Limb (tissue), 2 donors: ENCODE data around the gene TEX9.
"Not testable (repeated sequence)": the region's sequence is repeated elsewhere in the genome, so short reads cannot be mapped to it uniquely, and the experiment has no call there.

ENCODE experiments used
- DNase-seq, 2 donors: peaks; one replicate each; pipeline ENCODE4 v3.0.0-alpha.2; 2016; ENCODE audit errors: extremely low spot score in 2 of 2

TEX9 gene

DNA sequence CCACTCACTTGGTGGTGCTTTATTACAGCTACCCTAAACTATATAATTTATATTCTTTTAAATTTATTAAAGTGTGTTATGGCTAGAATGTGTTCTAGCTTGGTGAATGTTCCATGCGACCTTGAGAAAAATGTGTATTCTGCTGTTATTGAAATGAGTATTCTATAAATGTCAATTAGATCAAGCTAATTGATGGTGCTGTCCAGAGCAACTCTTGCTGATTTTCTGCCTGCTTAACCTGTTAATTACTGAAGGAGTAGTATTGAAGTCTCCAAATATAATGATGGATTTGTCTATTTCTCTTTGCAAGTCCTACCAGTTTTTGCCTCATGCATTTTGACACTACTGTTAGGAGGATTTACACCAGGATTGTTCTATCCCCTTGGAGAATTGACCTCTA is 3.2 kb upstream of the TEX9 start:
- no peak for DNase-seq

DNA sequence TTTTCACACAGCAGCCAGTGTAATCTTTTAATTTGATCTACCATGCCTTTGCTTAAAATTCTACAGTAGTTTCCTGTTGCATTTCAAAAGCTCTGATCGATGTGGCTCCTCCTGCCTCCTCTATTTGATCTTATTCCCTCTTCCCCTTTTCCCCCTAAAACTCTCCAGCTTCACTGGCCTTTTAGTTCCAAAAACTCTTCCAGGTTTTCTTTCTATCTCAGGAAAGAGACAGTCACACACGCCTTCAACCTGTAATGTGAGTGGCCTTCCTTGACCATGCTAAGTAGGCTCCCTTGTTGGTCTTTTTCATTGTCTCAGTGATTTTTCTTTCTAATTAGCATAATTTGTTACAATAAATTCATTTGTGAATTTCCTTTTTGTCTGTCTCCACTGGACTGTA is 985 bp downstream of the TEX9 start:
- DNase-seq = no peak

DNA sequence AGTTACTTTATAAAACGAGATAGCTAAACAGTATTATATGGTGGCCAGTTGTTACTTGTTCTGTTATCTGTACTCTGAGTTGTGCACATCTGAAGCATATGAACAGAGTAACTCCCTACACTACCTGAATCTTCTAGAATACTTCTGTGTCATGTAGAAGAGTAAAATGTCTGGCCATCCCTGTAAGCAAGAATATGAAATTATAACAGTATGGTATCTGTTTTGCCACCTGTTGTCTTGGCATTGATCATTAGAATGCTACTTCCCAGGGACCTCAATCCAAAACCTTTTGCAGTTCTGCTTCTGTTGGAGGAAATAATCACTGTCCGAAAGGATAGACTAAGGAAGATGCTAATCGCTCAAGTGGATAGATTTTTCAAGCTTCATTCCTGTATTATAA is 1.9 kb downstream of the TEX9 start:
- no peak for DNase-seq

DNA sequence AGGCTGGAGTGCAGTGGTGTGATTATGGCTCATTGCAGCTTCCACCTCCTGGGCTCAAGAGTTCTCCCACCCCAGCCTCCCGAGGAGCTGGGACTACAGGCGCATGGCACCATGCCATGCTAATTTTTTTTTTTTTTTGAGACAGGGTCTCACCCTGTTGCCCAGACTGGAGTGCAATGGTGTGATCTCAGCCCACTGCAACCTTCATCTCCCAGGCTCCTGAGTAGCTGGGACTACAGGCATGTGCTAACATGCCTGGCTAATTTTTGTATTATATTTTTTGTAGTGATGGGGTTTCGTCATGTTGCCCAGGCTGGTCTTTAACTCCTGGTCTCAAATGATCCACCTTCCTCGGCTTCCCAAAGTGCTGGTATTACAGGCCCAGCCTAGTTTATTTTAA is 4.0 kb downstream of the TEX9 start:
- no peak for DNase-seq

DNA sequence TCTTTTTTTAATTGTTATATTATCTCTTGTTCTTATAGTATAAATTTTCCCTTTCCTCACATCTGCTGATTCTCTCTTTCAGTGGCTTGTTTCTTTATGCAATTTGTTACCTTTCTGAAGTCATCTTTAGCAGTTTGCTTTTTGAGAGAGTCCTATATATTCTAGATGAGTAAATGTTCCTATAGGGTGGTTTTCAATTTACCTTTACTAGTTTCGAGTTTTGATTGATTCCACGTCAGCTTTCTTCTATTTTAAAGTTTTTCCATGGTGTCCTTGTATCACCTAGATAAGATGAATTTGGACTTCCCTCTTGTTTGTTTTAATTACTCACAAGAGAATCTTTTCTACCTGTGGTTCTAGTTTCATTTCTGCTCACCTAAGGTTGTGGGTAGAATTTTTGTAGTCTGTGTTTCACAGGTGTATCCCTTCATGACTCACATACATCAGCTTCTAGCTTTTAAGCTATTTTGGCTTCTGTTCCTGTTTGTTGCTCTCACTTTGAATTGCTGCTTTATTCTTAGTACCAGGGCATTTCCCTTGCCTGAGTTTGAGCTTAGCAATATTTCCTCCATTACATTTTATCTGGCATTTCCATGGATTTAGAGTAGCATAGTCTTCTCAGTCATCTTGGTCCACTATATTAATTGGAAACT is 6.4 kb downstream of the TEX9 start:
- no peak for DNase-seq

DNA sequence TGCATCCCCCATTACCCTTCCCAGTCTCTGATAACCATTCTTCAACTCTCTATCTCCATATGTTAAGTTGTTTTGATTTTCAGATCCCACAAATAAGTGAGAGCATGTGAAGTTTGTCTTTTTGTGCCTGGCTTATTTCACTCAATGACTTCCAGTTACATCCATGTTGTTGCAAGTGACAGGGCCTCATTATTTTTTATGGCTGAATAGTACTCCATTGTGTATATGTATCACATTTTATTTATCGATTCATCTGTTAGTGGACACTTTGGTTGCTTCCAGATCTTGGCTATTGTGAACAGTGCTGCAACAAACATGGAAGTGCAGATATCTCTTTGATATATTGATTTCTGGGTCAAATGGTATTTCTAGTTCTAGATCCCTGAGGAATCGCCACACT is 9.5 kb downstream of the TEX9 start:
- DNase-seq = not testable (repeated sequence)

DNA sequence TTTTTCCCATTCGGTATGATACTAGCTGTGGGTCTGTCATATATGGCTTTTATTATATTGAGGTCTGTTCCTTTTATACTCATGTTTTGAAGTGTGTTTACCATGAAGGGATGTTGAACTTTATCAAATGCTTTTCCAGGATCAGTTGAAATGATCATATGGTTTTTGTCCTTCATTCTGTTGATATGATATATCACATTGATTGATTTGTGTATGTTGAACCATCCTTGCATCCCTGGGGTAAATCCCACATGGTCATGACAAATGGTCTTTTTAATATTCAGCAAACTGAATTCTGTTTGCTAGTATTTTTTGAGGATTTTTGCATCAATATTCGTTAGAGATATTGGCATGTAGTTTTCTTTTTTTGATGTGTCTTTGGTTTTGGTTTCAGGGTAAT is 12.6 kb downstream of the TEX9 start:
- not testable (repeated sequence) for DNase-seq

DNA sequence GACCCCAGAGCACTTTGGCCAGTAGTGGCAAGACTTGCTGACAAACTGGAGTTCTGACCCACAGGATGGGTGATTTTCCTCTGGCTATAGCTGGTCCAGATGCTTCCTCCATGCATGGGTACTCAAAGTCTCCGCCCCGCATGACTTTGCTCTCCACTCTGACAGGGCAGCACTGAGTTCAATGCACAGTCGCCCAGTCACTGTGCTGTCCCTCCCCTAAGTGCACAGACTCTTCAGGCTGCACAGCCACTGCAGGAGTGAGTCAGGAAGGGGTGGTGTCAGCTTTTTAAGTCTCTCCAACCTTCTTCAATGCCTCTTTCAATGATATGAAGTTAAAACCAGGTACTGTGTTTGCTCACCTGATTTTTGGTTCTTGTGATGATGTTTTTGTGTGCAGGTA is 17.8 kb downstream of the TEX9 start:
- DNase-seq = no peak

DNA sequence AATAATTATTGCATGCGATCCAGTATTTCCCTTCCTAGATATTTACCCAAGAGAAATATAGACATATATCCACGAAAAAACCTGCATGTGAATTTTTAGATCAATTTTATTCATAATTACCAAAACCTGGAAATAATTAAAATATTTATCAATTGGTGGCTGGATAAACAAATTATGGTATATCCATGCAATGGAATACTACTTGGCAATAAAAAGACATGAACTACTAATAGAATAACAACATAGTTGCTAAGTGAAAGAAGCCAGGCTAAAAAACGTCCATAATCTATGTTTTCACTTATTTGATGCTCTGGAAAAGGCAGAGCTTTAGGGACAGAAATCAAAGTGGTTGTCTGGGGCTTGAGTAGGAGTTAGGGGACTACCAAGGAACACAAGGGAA is 20.7 kb downstream of the TEX9 start:
- DNase-seq = no peak

DNA sequence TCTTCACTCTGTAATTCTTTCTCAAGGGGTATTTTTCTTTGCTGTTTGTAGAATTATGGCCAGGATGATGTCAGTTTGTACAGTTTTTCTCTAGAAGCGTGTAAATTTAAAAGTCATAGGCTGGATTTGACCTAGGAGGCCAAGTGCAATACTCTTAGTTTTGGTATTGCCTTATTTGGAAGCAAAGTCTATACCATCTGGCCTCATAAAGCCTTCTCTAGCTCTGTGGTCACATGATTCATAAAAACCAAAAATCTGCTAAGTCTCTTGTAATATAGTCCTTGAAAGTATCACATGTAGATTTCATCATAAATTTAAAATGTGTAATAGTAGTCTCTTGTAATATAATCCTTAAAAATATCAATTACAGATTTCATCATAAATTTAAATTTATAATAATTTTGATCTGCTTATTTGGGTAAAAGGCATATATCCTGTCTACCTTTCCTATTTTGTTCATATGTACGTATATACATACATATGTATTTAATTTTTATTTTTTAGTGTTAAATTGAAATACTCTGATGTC is 25.6 kb downstream of the TEX9 start:
- DNase-seq = no peak

DNA sequence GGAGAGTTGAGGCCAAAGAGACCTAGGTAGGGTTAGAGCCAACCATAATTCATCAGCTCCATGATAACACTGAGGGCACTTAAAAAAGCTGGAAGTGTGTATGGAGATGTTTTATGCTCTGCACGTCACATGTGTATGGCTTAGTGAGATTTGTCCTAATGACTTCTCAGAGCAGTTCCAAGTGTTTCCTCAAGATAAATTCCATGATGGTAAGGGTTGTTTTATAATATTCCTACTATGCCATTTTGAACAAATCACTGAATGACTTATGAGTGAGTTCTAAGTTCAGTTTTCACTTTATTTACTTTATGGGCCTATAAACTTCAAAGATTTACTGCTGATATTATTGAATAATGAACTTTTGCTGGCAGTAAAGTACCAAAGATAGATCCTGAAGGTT is 28.1 kb downstream of the TEX9 start:
- DNase-seq = no peak

DNA sequence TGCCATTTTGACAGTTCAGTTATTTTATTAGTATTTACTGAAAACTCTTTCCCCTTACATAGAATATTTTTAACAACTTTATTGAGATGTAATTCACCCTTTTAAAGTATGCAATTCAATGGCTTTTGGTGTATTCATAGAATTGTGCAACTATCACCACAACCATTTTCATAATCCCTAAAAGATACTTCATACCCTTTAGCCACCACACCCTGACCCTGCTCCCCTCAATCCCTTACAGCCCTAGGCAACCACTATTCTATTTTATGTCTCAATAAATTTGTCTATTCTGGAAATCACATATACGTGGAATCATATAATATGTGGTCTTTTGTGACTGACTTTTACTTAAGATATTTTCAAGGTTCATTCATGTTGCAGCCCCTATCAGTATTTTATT is 29.7 kb downstream of the TEX9 start:
- no peak for DNase-seq

DNA sequence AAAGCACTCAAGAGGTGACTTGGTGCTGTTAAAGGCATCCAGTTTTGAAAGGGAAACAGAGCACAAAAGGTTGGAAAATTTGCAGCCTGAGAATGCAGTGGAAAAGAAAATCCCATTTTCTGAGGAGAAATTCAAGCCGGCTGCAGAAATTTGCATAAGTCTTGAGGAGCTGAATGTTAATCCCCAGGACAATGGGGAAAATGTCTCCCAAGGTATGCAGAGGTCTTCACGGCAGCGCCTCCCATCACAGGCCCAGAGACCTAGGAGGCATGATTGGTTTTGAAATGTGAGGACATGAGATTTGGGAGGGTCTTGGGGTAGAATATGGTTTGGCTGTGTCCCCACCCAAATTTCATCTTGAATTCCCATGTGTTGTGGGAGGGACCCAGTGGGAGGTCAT is 32.1 kb downstream of the TEX9 start:
- DNase-seq = not testable (repeated sequence)

DNA sequence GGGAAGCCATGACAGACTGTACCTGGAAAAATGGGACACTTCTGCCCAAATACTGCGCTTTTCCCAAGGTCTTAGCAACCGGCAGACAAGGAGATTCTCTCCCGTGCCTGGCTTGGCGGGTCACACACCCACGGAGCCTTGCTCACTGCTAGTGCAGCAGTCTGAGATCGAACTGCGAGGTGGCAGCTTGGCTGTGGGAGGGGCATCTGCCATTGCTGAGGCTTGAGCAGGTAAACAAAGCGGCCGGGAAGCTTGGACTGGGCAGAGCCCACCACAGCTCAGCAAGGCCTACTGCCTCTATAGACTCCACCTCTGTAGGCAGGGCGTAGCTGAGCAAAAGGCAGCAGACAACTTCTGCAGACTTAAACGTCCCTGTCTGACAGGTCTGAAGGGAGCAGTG is 34.0 kb downstream of the TEX9 start:
- not testable (repeated sequence) for DNase-seq

DNA sequence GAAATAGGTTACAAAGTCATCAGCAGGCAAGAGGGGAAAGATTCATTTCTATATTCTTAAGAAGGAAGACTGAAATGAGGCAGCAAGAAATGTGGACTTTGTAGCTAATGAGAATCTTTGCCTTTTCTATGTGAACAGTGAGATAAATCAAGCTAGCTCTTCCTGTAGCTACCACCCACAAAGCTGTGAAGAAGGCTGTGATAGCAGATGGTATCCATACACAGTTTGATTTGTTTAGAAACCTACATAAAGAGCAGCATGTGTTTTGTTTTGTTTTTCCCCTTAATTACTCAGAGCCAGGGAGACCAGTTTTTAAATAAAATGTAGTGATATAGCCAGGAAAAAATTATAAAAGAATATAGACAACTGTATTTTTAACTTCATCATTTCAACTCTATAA is 45.5 kb downstream of the TEX9 start:
- DNase-seq = no peak

DNA sequence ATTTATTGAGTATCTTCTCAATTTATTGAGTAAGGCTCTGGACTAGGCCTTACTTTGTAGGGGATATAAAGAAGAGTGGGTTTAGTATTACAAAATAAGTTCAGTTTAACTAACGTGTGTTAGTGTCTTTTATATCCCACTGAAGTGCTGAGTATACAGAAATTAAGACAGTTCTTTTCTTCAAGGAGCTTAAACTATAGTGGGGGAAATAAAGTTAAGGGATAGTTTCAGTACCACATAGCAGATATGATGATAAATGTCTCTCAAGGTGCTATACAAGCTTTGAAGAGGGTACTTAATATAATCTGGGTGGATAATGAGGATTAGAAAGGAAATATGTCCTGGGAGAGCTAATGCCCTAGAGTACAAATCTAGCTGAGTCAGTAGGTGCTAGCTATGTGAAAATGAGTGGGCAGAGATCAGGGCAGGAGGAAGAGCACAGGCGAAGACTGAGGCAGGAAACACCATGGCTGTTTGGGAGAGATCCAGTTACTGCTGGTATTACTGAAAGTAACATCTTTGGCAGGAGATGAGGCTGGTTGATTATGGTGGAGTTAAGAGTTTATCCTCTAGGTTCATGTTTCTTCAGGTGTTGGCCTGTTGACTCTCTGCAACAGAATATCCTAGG is 46.0 kb downstream of the TEX9 start:
- DNase-seq = no peak

DNA sequence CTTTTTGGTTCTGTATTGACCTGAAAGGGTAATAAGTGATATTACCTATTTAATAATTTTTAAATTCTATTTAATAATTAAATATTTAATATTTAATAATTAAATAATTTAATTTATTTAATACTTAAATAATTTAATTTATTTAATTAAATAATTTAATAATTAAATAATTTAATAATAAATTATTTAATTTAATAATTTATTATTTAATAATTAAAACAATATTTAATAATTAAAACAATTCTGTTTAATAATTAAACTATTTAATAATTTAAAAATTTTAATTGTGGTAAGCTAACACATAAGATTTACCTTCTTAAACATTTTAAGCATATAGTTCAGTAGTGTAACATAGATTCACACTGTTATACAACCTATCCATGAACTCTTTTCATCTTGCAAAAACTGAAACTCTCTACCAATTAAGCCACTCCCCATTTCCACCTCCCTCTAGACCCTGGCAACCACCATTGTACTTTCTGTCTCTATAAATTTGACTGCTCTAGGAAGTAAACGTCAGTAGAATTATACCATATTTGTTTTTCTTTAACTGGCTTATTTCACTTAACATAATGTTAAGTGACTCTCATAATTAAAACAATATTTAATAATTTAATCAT is 48.0 kb downstream of the TEX9 start:
- DNase-seq = not testable (repeated sequence)

DNA sequence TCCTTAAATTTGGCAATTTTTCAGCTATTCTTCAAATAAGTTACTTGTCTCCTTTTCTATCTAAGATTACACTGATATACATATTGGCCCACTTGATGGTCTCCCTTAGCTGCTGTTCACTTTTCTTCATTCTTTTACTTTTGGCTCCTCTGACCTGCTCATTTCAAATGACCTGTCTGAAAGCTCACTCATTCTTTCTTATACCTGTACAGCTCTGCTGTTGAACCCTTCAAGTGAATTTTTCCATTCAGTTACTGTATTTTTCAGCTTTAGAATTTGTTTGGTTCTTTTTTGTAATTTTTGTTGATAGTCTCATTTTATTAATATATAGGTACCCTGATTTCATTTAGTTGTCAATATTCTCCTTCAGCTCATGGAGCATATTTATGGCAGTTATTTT is 60.0 kb downstream of the TEX9 start:
- no peak for DNase-seq

DNA sequence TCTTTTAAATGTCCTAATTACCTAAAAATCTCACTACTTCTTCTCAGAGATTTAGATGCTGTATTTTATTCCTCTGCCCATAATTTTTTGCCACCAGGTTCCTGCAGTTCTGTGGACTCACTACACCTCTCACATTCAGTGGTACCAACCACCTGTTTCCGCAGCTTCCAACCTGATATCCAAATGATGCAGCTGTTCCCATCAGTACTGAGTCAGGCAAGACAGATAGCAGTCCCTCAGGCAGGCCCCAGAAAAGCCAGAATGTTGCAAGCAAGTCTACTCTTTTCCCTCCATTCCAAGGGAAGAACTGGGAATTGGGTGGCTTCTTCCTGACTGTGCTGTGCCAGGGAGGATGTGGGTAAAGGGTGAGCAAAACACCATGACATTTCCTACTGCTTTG is 60.8 kb downstream of the TEX9 start:
- no peak for DNase-seq

DNA sequence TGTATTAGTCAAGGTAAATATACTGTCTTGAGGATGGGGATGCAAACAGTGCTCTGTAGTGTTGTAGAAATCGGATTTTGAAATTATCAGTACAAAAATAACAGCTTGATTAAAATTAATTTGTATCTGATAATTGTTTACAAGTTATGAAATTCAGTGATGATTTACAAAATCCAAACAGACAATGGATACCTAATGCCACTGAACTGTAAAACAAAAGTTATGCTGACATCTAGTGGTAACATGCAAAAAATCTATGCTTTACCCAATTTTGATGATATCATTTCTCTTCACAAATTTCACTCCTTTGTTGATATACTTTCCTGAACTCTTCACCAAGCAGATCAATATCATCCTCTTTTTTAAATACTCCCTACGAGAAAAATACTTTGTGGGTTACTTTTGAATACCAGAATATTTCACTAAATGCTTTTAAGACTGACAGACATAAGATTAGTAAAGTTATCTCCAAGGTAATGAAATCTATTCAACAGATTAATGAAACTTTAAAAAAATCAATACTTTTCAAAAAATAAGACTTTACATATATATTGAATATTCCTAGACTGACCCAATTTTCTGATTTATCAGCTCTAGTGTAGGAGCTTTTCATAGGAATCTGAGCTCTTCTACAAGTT is 63.7 kb downstream of the TEX9 start:
- peak in 1 of 2 donors; percentile 48 for DNase-seq

DNA sequence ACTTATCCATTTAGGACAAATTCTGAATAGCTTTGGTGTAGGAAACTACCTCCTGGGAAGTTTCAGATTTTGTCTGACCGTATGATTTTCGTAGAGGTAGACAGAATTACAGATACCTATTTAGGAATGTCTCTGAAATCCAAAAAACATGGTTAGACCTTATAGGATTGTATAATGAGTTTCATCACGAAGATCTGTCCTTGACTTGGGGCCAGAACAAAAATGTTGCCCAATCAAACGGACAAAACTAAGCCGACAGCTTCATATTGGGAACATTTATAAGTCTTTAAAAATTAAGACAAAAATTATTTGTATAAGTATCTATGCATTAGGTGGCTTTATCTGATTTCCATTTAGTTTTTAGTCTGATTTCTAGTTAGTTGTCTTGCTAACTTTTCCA is 67.1 kb downstream of the TEX9 start:
- DNase-seq = no peak

DNA sequence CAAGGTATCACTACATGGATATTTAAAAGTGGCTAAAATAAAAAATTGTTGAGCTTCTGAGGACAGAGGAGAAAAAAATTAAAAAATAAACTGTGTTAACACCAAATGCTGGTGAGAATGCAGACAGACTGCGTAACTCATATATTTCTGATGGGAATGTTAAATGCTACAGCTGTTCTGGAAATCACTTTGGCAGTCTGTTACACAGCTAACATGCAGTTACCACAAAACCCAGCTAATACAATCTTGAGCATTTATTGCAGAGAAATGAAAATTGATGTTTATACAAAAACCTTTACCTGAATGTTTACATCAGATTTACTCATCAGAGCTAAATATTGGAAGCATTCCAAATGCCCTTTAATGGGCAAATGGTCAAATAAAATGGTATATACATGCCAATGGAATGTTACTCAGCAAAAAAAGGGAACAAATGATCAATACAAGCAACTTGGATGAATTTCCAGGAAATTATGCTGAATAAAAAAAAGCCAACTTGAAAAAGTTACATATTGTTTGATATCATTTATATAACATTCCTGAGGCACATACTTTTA is 75.1 kb downstream of the TEX9 start:
- DNase-seq = no peak
